ENCODE results near the gene SCAI.

GRCh38 chr9:125024917-125025316, 118.4 kb downstream of the SCAI start:
- TF ChIP-seq ZBTB2 (IDR thresholded peaks at IDR 0.05) (no peak), SRF (CRISPR knock-in tag; IDR thresholded peaks at IDR 0.05) (no peak)

All from K562 (cell line).